NOMO-1 (cell line): ENCODE data around the gene CFAP20.
"Not testable (repeated sequence)": the region's sequence is repeated elsewhere in the genome, so short reads cannot be mapped to it uniquely, and the experiment has no call there.

ENCODE experiments used
- DNase-seq, 2 experiments: peaks; one replicate each; lab custom pipeline; 2025; ENCODE audit not compliant: unreplicated experiment in 2 of 2; lab: John Stamatoyannopoulos, UW

The CFAP20 gene

GRCh38 chr16:58072134-58072533 lies 57.0 kb downstream of the CFAP20 start:
- not testable (repeated sequence) for DNase-seq

DNA sequence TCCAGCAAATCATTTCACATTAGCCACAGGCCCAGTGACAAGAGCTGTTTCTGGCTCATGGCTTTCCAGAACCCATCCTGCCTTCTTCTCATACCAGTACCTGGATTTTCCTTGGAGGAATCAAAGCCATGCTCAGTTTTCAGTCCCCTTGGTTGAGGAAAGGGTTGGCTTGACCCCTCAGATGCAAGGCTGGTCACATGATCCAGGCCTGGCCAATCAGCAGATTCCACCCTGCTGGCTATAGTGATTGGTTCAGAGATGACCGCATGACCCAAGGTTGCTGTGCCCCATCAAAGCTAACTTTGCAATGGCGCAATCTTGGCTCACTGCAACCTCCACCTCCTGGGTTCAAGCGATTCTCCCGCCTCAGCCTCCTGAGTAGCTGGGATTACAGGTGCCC lies 58.6 kb downstream of the CFAP20 start:
- no peak for DNase-seq
